ENCODE measurements around the gene MDGA2. TPM values are rescaled to one million over a fixed set of nuclear protein-coding genes. Genes with fewer than 3 reads are reported as not detected.

Gene MDGA2
- total and polyA plus RNA-seq, 2 of the 13 experiments (the other 11 are each of a cell fraction or from before 2014, with no cell fraction given), result not detected

DNA sequence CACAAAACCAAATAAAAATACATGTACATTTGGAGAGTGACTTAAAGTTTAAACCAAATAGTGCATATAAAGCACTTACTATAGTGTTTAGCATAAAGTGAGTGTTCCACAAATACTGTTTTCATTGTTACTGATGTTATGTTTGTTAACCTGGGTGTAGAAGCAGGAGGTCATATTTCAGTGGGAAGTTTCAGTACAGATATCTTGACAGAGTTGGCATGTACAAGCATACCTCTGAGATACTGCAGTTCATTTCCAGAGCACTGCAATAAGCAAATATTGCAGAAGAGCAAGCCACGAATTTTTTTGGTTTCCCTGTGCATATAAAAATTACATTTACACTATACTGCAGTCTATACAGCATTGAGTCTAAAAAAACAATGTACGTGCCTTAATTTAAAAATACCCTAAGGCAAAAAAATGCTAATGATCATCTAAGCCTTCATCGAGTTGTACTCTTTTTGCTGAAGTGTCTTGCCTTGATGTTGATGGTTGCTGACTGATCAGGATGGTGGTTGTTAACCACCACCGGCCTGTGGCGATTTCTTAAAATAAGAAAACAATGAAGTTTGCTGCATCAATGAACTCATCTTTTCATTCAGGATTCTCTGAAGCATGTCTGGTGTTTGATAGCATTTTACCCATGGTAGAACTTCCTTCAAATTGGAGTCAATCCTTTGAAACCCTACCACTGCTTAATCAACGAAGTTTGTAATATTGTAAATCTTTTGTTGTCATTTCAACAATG, 662.7 kb downstream of the MDGA2 start:
- intact Hi-C loops (cut with micrococcal nuclease; ENCODE audit: unreplicated experiment), result no loop called here
- CTCF ChIA-PET (ENCODE audit: low intra/inter-chr PET ratio, low total read pairs), result no interaction called here
- no peak for ATAC-seq
- in situ Hi-C loops (cut with HindIII; ENCODE audit: extremely low pct_ligation_motif_present, low pct_unique_long_range_greater_than_20kb), result no loop called here
- H3K36me3 ChIP-seq (replicated peaks in 1 of 2; ENCODE audit: control insufficient read depth in 1 of 2, insufficient read depth in 2 of 2, low read length in 2 of 2), result no peaks in the 10 kb centered on the region
- H3K27ac ChIP-seq (ENCODE audit: extremely low read length, insufficient read depth, low read length), result no peak overlapping the region
- H3K4me2 ChIP-seq (ENCODE audit: low read depth, low read length), result no peak overlapping the region
- no peak for FAIRE-seq
- 0% methylated on average over 6 of the region's 6 CpGs for WGBS (ENCODE audit: low lambda C conversion rate)
- H3K9ac ChIP-seq (ENCODE audit: insufficient read depth, low read depth, low read length), result no peak overlapping the region
- no peaks in the 10 kb centered on the region for H3K79me2 ChIP-seq (ENCODE audit: insufficient read depth, low read length)
- H3K27me3 ChIP-seq (ENCODE audit: control insufficient read depth in 1 of 2, insufficient read depth in 2 of 2, low read length in 2 of 2), result no peaks in the 10 kb centered on the region
- no peak for TF ChIP-seq FLYWCH1 (CRISPR knock-in tag; IDR thresholded peaks at IDR 0.05)
- no peak for TF ChIP-seq DPF2 (CRISPR knock-in tag; IDR thresholded peaks at IDR 0.05; ENCODE audit: borderline replicate concordance, low read depth)
- TF ChIP-seq, protein P1, sequence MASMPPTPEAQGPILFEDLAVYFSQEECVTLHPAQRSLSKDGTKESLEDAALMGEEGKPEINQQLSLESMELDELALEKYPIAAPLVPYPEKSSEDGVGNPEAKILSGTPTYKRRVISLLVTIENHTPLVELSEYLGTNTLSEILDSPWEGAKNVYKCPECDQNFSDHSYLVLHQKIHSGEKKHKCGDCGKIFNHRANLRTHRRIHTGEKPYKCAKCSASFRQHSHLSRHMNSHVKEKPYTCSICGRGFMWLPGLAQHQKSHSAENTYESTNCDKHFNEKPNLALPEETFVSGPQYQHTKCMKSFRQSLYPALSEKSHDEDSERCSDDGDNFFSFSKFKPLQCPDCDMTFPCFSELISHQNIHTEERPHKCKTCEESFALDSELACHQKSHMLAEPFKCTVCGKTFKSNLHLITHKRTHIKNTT (CRISPR knock-in tag; IDR thresholded peaks at IDR 0.05), result no peak
- TF ChIP-seq HMG20A (CRISPR knock-in tag; IDR thresholded peaks at IDR 0.05; ENCODE audit: borderline replicate concordance), result no peak
- TF ChIP-seq ZNF556 (CRISPR knock-in tag; IDR thresholded peaks at IDR 0.05; ENCODE audit: borderline replicate concordance), result no peak
- TF ChIP-seq, protein P2, sequence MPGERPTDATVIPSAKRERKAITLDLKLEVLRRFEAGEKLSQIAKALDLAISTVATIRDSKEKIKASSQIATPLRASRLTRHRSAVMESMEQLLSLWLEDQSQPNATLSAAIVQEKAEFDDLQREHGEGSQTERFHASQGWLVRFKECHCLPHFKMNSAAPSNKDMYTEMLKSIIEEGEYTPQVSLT (CRISPR knock-in tag; IDR thresholded peaks at IDR 0.05; ENCODE audit: borderline replicate concordance, low read depth), result no peak
- no peak for TF ChIP-seq ZNF737 (CRISPR knock-in tag; IDR thresholded peaks at IDR 0.05; ENCODE audit: borderline replicate concordance)
- TF ChIP-seq KLF11 (CRISPR knock-in tag; IDR thresholded peaks at IDR 0.05), result no peak
- no peak for TF ChIP-seq SYNCRIP (IDR thresholded peaks at IDR 0.05; ENCODE audit: insufficient read depth, low read depth, low read length)
- no peak for TF ChIP-seq ZKSCAN1 (IDR thresholded peaks at IDR 0.05; ENCODE audit: low read length)
- no peak for TF ChIP-seq CENPT (CRISPR knock-in tag; IDR thresholded peaks at IDR 0.05; ENCODE audit: low read depth)
- TF ChIP-seq ZFP36 (IDR thresholded peaks at IDR 0.05; ENCODE audit: borderline replicate concordance, low read depth, low read length, partially characterized antibody), result no peak
- TF ChIP-seq FOXO1 (CRISPR knock-in tag; IDR thresholded peaks at IDR 0.05), result no peak
- no peak for TF ChIP-seq MAF1 (CRISPR knock-in tag; IDR thresholded peaks at IDR 0.05; ENCODE audit: borderline replicate concordance)
- no peaks in the 10 kb centered on the region for H4K20me1 ChIP-seq (ENCODE audit: insufficient read depth, low read length)
- no peaks in the 10 kb centered on the region for H3K4me1 ChIP-seq (ENCODE audit: insufficient read depth, low read length)
- H3K4me3 ChIP-seq (replicated peaks in 1 of 3; ENCODE audit: insufficient read depth in 1 of 3, low read depth in 2 of 3, low read length in 3 of 3), result no peak overlapping the region
- no peak for DNase-seq (ENCODE audit: low spot score)
- H2AFZ ChIP-seq (ENCODE audit: low read length), result no peak overlapping the region
- POLR2A ChIA-PET, result no interaction called here
- peaks cover 9% of the 10 kb centered on the region; the same call in 1 of the 2 replicates for H3K9me3 ChIP-seq (ENCODE audit: low read length)
- no TSS peak for BruUV-seq (replicated peaks)

Data from HepG2 (cell line).